ENCODE measurements around the gene LONP2.

- TF ChIP-seq CTCF (IDR thresholded peaks at IDR 0.05) = no peak
- TF ChIP-seq CEBPB (IDR thresholded peaks at IDR 0.05) = no peak
- no peak for TF ChIP-seq ESRRA (IDR thresholded peaks at IDR 0.05; ENCODE audit: borderline replicate concordance, low read length)
- TF ChIP-seq ZNF302 (CRISPR knock-in tag; IDR thresholded peaks at IDR 0.05) = no peak
Observed at GRCh38 chr16:48201515-48202201, 42.4 kb upstream of the LONP2 start.
